Thoracic aorta (tissue), 2 donors: ENCODE data around the gene PSD2. TPM values are rescaled to one million over a fixed set of nuclear protein-coding genes. Genes with fewer than 3 reads are reported as not detected.

ENCODE experiments used
- ATAC-seq: fragments of 150-250 bp; one replicate; pipeline ENCODE4 v1.8.0; 2017; ENCODE audit warnings: low read depth; ENCODE audit not compliant: insufficient number of reproducible peaks, low FRiP score
- DNase-seq: peaks from one replicate; pipeline ENCODE4 v3.0.0-alpha.2; 2020; ENCODE audit warnings: low spot score
- H3K27ac ChIP-seq, 2 donors: fragments of 200-600 bp; sonication (generic); 1 replicate in 1 of 2; 2 replicates in 1 of 2; pipeline ENCODE4 v1.5.1; 2016; ENCODE audit warnings: mild to moderate bottlenecking in 2 of 2, moderate library complexity in 2 of 2
- H3K27me3 ChIP-seq: fragments of 200-600 bp; sonication (generic); replicated peaks from 2 replicates; pipeline ENCODE4 v1.6.0; 2016; ENCODE audit warnings: mild to moderate bottlenecking; ENCODE audit not compliant: insufficient read depth
- H3K36me3 ChIP-seq: fragments of 200-600 bp; sonication (generic); one replicate; pipeline ENCODE4 v1.5.1; 2016
- H3K4me1 ChIP-seq, 2 donors: fragments of 200-600 bp; sonication (generic); 1 replicate in 1 of 2; 2 replicates in 1 of 2; pipeline versions ENCODE4 v1.5.1 to v1.6.0; 2016; ENCODE audit warnings: low read depth in 2 of 2, mild to moderate bottlenecking in 1 of 2; ENCODE audit not compliant: control insufficient read depth in 1 of 2
- H3K4me3 ChIP-seq: fragments of 200-600 bp; sonication (generic); 2 replicates; pipeline ENCODE4 v1.5.1; 2016; ENCODE audit warnings: mild to moderate bottlenecking
- H3K9me3 ChIP-seq: fragments of 200-600 bp; sonication (generic); 2 replicates; pipeline ENCODE4 v1.5.1; 2016
- total RNA-seq, 2 donors: library from RNA; depleted of rRNA; stranded (reverse); fragments of >200 nt; gene quantifications; one replicate each; pipeline versions ENCODE4 v1.1.0 to v1.2.3, GENCODE V29; 2016
- TF ChIP-seq, protein P1 (sequence below): fragments of 200-600 bp; sonication (generic); IDR thresholded peaks from one replicate; pipeline ENCODE4 v1.5.1; 2019; ENCODE audit warnings: antibody characterized with exemption

The PSD2 gene
- total RNA-seq, 2 donors from 2014 or later, result 0.14 to 0.41 TPM

DNA sequence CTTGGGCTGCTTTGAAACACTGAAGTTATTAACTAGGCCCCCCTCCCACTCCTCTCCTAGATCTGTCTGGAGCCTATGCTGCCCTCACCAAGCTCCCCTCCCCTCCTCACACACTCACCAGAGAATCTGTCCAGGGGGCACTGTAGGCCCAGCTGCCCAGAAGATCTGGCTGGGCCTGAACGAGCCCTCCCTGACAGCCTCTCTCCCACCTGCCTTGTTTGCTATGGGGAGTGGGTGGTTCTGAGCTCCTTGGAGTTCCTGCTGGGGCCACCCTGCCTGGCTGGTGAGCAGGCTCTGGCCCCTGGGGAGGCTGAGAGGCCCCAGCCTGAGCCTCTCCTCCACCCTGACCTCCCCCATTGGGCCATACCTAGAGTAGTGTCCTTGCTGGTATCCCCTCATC, 75.1 kb downstream of the PSD2 start:
- H3K27me3 ChIP-seq, result no peaks in the 10 kb centered on the region
- H3K27ac ChIP-seq, result no peak overlapping the region
- no peaks in the 10 kb centered on the region for H3K36me3 ChIP-seq
- TF ChIP-seq, protein P1, sequence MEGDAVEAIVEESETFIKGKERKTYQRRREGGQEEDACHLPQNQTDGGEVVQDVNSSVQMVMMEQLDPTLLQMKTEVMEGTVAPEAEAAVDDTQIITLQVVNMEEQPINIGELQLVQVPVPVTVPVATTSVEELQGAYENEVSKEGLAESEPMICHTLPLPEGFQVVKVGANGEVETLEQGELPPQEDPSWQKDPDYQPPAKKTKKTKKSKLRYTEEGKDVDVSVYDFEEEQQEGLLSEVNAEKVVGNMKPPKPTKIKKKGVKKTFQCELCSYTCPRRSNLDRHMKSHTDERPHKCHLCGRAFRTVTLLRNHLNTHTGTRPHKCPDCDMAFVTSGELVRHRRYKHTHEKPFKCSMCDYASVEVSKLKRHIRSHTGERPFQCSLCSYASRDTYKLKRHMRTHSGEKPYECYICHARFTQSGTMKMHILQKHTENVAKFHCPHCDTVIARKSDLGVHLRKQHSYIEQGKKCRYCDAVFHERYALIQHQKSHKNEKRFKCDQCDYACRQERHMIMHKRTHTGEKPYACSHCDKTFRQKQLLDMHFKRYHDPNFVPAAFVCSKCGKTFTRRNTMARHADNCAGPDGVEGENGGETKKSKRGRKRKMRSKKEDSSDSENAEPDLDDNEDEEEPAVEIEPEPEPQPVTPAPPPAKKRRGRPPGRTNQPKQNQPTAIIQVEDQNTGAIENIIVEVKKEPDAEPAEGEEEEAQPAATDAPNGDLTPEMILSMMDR, result no peak
- peaks cover 0 to 14% of the 10 kb centered on the region in 2 donors for H3K4me1 ChIP-seq
- H3K9me3 ChIP-seq, result no peaks in the 10 kb centered on the region
- H3K4me3 ChIP-seq, result no peak overlapping the region
- no peak for ATAC-seq
- no peak for DNase-seq

DNA sequence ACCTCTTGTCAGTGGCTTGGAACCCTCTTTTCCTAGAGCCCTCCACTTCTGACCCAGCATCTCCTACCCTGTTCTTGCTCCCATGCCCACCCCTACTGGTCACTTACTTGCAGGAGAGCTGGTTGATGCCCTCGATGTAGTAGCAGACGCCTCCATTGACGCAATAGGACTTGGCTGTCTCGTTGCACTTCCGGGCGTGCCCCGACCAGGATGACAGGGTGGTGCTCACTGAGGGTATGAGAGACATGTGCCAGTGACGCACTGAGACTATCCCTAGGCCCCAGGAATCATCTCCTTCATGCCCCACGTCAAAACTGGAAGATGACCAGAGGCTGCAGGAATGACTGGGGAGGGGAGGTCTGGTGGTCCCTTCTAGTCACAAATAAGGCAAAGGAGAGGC, 76.0 kb downstream of the PSD2 start:
- DNase-seq (no peak), ATAC-seq (no peak)
- H3K4me3 ChIP-seq, result no peak overlapping the region
- H3K27ac ChIP-seq, result no peak overlapping the region
- no peaks in the 10 kb centered on the region for H3K9me3 ChIP-seq
- H3K4me1 ChIP-seq, result peaks cover 0 to 14% of the 10 kb centered on the region in 2 donors
- H3K36me3 ChIP-seq, result no peaks in the 10 kb centered on the region
- TF ChIP-seq, protein P1, result no peak
- H3K27me3 ChIP-seq, result no peaks in the 10 kb centered on the region

DNA sequence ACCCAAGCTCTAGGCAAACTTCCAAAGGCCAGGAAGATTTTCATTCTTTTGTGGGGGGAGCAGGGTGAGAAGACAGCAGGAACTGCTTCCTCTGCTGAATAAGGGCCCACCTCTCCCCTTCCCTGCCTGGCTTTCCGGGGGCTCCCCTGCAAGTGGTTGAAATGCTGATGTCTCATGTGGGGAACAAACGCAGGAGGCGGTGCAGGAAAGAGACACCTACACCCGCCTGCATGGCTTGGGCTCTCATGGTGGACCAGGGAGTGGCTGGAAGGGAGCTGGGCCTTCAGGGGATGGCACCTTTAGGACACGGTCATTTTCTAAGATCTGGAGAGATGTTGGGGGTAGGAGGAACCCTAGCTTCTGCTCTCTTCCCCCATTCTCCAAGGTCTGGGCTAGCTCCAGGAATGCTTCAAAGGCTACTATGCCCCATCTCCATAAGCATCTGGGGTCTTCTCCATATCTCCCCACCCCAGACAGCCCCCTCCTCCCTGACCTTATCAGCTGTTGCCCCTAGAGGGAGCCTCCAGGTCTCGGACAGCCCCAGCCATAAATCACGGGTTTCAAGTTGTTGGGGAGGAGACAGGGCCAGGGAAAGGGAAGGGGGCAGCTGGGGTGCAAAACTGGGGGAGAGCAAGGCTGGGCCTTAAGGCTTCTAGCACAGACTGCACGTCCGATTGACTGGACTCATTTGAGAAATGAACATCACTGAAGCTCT, 76.6 kb downstream of the PSD2 start:
- no peaks in the 10 kb centered on the region for H3K27me3 ChIP-seq
- no peak overlapping the region for H3K27ac ChIP-seq

DNA sequence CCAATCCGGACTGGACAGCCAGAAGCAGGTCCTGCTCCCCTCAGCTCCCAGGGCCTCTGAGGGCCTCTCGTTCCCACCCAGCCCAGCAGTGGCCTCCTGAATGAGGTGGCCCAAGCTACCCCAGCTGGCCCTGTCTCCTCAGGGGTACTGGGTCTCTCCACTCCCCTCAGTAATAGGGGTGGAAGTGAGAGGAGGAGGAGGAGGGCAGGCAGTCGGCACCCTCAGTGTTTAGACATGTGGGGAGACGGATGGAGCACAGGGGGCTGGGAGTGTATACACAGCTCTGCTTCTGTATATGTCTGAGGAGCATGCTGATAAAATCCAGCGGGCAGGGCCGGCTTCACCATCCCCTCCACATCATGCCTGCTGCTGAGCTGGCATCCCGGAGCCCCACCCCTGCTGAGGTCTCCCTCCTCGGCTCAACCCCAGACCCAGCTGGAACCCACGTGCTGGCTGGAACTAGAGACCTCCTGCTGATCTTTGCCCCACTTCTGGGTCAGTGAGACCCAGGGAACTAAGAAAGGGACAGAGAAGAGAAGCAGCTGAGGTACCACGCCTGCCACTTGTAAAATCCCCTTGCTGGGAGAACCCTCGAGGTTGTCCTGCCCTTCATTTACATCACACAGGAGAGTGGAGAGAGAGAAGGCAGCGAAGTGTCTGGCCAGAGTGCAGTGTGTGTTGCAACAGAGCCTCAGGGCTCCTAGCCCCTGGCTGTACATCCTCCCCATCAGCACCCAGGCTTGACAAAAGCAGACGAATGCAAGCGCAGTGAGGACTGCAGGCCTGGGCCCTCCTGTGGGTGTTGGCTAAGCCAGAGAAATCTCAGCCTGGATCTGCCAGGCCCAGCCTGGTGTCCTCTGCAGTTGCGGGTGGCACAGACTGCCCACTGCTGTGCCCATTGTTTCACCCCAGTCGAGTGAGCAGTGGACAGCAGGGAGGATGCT, 77.5 kb downstream of the PSD2 start:
- TF ChIP-seq, protein P1, result no peak
- DNase-seq (no peak), ATAC-seq (no peak)
- Histone ChIP-seq H3K4me1 (peaks cover 0 to 14% of the 10 kb centered on the region in 2 donors), H3K4me3 (no peak overlapping the region), H3K9me3 (no peaks in the 10 kb centered on the region), H3K36me3 (no peaks in the 10 kb centered on the region), H3K27ac (no peak overlapping the region), H3K27me3 (no peaks in the 10 kb centered on the region)

More for the DNA sequence above, 76.6 kb downstream of the PSD2 start:
- ATAC-seq, result no peak
- TF ChIP-seq, protein P1, result no peak
- peaks cover 0 to 14% of the 10 kb centered on the region in 2 donors for H3K4me1 ChIP-seq
- no peaks in the 10 kb centered on the region for H3K36me3 ChIP-seq
- H3K9me3 ChIP-seq, result no peaks in the 10 kb centered on the region
- no peak for DNase-seq
- no peak overlapping the region for H3K4me3 ChIP-seq

DNA sequence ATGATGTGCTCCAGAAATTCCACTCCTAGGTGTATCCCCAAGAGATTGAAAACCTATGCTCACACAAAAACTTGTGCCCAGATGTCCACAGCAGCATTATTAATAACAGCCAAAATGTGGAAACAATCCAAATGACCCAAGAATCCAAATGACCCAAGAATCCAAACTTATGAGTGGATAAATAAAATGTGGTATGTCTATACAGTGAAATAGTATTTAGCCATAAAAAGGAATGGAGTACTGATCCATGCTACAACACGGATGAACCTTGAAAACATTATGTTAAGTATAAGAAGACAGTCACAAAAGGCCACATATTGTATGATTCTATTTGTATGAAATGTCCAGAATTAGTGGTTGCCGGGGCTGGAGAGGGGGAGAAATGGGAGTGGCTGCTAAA, 80.3 kb downstream of the PSD2 start:
- ATAC-seq (no peak), DNase-seq (no peak)
- H3K27me3 ChIP-seq, result no peaks in the 10 kb centered on the region
- TF ChIP-seq, protein P1, result no peak
- H3K4me3 ChIP-seq, result no peak overlapping the region
- peaks cover 0 to 9% of the 10 kb centered on the region in 2 donors for H3K4me1 ChIP-seq
- H3K36me3 ChIP-seq, result no peaks in the 10 kb centered on the region
- no peaks in the 10 kb centered on the region for H3K9me3 ChIP-seq
- H3K27ac ChIP-seq, result no peak overlapping the region
